Stimulated activated CD4-positive, alpha-beta T cell treated with anti-CD3 and anti-CD28 coated beads, Interleukin-4, amount 100 ng/mL, for 48 hours (primary cell): ENCODE results near the gene MIS12.

Experiments
- DNase-seq, 2 donors: peaks; one replicate each; pipeline ENCODE4 v3.0.0-alpha.2; 2020; ENCODE audit warnings: low read depth in 2 of 2

The MIS12 gene

GRCh38 chr17:5486206-5487124, at the start of gene MIS12:
MIS12 (plus strand) TSS chr17:5486566; CDS start chr17:5488863, 2,297 bp downstream.
- peak; percentile 94 to 98 for DNase-seq

- DNase-seq, result no peak
These were observed 48.5 kb upstream of the MIS12 start for GRCh38 chr17:5437721-5438317.

GRCh38 chr17:5438716-5439445, 47.5 kb upstream of the MIS12 start, which contains the start of gene C1QBP:
C1QBP (minus strand) TSS chr17:5439155; CDS start chr17:5439073, 82 bp downstream.
- peak; percentile 86 to 90 for DNase-seq

GRCh38 chr17:5439446-5439764, 47.0 kb upstream of the MIS12 start:
- DNase-seq, result no peak

GRCh38 chr17:5443728-5444127, 42.6 kb upstream of the MIS12 start:
- DNase-seq, result no peak

DNA sequence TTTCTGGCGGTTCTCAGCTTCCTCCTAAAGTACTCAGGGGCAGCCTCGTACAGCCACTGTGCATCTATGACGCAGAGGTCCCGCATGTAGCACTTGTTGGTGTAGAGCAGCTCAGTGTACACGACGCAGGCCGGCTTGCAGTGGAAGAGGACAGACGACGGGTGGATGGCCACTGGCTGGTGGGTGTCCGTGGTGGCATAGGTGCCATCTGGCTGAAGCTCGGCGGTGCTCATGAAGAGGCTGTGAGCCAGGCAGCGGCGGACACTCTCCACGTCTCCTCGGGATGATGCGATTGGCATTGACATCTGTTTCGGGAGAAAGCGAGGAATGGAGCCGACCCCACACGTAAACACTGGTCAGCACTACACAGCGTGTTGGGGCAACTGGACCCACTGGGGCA, 42.2 kb upstream of the MIS12 start:
- DNase-seq, result no peak

DNA sequence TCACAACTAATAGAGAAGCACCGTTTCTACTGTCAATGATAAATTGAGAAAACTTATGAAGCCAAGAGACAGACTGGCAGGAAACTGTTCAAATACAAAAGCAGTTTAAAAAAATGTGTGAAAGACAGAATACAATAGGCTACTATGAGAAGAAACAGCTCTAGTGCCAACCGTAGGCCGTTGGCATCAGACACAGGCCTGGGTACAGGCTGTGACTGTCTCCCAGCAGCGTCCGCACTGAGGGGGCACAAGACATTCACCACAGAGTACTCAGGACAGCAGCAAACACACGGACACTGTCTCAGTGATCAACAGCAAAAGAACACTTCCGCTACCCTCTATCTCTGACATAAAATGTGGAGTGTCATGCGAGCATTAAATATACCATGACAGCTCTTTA, 39.6 kb upstream of the MIS12 start:
- DNase-seq, result no peak

DNA sequence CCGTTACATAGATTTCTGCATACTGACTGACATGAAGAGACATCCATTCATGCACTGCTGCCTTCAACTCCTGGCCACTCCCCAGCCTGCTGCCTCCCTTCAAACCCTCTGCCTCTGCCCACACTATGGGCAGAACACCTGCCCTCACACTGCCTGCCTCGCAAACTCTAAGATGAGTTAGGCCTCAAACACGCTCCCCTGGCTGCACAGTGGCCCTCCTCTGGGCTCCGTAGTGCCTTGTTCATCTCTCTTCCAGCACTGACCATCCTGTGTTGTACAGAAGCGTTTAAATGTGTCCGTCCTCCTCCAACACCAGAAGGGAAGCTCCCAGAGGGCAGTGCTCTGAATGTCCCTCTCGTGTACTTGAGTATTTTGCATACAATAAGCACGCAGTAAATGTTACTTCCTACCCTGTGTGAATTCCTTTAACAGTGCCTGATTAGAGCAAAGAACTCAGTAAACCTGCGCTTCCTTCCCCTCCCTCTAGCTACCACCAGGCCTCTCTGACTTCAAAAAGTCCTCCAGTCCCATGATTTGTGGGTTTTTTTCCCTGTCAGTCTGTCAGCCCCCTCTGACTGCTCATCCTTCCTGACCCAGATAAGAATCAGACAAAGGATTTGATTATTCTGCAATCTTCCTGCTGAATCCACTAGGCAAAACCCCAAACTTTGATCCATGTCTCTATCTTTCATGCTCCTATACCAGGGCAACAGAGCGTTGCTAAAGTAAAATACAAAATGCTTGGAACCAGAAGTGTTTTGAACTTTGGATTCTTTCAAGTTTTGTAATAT, 21.5 kb upstream of the MIS12 start:
- no peak for DNase-seq

- no peak for DNase-seq
These were observed 20.1 kb upstream of the MIS12 start for GRCh38 chr17:5466295-5466694.

GRCh38 chr17:5467416-5467815, 18.9 kb upstream of the MIS12 start:
- no peak for DNase-seq

DNA sequence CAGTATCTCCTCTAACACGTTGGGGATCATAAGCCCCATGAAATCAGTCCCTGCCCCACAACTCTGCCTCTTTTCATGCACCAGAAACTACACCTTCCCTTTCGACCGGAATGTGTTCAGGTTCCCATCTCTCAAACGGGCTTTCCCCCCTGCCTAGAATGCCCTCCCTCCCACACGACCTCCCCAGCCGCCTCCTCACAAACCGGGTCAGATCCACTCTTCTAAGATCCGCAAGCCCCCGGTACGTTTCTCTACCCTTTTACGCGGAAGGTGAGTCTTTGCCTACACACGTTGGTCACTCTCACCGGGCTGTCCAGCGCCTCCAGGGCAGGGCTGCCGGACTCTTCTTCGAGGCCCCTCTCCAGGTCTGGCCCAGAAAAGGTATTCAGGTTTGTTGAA, 18.3 kb upstream of the MIS12 start:
- no peak for DNase-seq

DNA sequence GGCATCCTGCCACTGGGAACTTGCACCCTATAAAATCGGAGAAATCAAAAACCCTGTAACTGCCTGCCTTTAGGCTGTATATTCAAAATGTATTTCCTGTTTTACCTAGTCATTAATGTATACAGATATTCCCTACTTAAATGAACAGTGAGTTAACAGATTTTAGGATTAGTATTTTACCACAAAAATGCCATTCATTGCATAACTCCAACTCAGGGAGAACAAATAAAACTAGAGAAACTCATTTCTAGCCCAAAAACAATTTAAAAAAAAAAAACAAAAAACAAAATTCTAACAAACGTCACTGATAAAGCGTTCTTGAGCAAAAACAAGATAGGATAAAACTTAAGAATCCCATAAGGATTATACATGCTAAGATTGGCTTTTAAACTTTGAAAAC, 13.9 kb upstream of the MIS12 start:
- DNase-seq, result no peak

GRCh38 chr17:5473906-5474305, 12.5 kb upstream of the MIS12 start:
- DNase-seq, result no peak

- DNase-seq, result no peak
These were observed 7.4 kb upstream of the MIS12 start for GRCh38 chr17:5478992-5479391.

DNA sequence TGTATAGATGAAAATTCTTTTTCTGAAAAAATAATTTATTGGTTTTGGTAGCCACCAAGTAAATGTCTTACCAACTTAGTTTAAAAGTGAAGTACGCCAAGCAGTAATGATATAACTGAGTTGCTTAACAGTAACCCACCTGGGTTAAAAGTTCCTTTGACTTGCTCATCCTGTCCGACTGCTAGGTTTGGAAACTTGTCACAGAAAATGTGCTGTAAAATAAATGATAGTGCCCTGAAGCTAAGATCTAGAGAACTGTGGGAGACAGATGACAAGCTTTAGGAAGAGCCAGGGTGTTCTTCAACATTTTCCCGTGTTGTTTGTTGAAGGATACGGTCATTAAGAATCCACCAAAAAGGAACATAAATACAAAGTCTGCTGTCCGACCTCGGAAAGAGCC, 5.4 kb upstream of the MIS12 start:
- DNase-seq, result no peak

- no peak for DNase-seq
These were observed 4.9 kb upstream of the MIS12 start for GRCh38 chr17:5481451-5481850.

- no peak for DNase-seq
These were observed 828 bp upstream of the MIS12 start, which contains the start of gene DERL2 for GRCh38 chr17:5485270-5486205. DERL2 (minus strand) TSS chr17:5486178; CDS start chr17:5486161, 17 bp downstream.

DNA sequence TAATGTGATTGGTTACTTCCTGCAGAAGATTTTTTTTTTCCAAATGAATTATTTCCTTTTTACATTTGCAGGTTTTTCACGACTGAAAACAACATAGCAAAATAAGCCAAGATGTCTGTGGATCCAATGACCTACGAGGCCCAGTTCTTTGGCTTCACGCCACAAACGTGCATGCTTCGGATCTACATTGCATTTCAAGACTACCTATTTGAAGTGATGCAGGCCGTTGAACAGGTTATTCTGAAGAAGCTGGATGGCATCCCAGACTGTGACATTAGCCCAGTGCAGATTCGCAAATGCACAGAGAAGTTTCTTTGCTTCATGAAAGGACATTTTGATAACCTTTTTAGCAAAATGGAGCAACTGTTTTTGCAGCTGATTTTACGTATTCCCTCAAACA, 2.4 kb downstream of the MIS12 start:
- DNase-seq, result no peak

DNA sequence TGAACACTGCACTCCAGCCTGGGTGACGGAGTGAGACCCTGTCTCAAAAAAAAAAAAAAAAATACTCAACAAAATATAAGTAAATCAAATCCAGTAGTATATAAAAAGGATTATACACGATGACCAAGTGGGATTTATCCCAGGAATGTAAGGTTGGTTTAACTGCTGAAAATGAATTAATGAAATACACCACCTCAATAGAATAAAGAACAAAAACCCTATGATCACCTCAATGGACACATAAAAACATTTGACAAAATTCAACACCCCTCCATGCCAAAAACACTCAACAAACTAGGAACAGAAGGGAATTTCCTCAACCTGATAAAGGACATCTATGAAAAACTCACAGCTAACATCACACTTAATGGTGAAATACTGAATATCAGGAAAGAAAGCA, 6.6 kb downstream of the MIS12 start:
- no peak for DNase-seq

DNA sequence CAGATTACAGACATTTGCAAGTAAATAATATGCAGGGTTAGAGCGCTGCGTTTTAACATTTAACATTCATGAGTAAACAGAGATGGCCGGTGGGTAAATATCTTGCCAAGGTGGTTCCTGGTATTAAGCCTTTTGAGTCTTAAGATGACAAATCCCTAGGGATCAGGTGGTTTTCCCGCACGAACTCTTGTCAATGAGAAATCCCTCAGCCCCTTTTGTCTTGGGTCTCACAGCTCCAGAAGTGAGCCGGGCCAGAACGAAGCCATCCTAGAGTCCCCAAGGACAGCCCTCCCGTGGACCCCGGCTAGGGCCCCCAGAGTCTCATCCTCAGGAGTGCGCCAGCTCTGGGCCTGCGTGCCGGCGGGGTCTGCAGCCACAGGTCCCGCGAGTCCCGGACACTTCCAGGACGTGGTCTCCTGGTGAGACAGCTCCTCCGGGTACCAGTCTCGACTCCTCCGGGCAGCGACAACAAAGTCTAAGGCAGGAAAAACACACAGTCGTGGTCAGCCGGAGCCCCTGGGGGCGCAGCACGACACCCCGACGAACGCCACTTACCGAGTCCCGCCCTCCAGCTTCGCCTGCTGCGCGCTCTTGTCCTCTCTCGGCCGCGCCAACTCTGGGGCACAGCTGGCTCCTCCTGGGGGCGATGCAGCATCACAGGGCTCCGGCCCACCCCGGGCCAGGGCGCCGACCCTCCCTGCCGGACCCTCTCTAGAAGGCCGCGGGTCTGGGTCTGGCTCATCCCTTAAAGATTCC, 13.3 kb downstream of the MIS12 start:
- no peak for DNase-seq
